HL-60/S4 treated with phorbol 12-myristate 13-acetate at 8.2 ng/mL for 4 days and 3 days (cell line): ENCODE results near the gene BCL2.

Experiments
- in situ Hi-C: fragments of 300-500 bp; cut with MboI; formaldehyde crosslinking; loops from 2 replicates; pipeline ENCODE4 v1.15.0; 2022; ENCODE audit warnings: low sequenced_read_pairs

The BCL2 gene

GRCh38 chr18:63162271-63163014 lies 157.1 kb downstream of the BCL2 start:
- in situ Hi-C loops, result no loop called here

GRCh38 chr18:63161761-63162195 lies 157.8 kb downstream of the BCL2 start:
- in situ Hi-C loops, result no loop called here

DNA sequence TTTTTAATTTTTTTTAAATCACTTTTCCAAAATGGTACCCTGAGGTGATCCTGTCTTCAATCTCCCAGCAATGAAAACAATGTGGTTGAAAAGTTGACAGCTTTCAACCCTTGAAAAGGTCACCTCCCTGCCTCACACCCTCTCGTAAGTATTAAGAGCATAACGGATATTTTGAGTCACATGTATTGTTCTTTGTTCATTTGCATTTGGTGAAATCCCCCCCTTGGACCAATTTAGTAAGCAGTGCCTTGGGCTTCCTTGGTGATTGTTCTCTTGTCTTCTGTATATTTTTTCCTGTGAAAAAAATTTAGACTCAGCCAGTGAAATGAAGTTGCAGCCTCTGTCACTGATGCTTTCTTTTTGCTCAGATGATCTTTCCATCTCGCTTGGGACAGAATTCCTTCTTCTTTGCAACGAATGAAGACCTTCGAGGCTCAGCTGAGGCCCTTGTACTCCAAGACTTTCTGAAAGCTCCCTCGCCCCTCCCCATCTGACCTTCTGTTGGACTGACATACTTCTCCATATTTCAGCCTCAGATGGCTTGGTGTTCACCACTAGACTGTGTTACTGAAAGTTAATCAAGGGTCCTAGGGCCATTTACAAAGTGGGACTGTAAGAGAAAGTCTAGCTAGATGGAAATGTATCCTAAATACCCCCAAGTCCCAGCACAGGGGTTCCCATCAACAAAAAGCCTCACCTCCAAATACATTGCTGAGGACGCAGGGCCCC lies 158.4 kb downstream of the BCL2 start:
- in situ Hi-C loops, result no loop called here

DNA sequence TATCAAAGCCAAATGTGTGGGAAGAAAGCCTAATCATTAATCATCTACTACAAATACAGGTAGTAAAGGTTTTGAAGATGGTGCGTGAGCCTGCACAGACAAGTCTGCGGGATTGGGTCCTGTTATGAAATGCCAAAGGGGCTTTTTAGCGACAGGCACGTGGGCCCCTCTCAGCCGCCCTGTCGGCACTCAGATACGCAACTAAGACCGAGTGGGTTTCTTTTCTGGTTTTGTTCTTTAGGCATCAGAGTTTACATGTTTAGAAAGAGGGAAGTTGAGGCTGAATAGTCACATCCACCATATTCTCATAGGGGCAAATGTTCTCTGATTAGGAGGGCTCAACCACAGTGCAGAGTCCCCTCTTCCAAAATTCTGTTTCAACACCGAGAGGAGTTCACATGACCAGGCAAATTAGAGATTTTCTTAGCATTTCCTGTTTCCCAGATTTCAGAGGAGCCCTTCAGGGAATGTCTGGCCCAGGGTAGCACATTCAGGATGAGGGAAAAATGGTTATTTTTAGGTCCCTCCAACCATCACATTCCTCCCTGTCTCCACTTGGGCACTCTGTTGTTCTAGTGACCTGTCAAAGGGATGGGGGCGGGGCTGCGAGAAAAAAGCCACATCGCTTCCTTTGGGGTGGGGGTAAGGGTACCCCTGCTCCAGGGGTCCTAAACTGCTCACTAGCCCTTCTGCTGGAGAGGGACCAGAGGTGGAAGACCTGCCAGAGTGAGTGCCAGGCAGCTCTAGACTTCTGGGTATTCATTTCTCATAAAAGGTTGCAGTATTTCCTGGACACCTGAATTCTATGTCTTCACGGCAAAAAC lies 159.2 kb downstream of the BCL2 start:
- in situ Hi-C loops, result no loop called here

- in situ Hi-C loops, result no loop called here
These were observed 160.0 kb downstream of the BCL2 start for GRCh38 chr18:63159590-63159989.

- in situ Hi-C loops, result no loop called here
These were observed 160.8 kb downstream of the BCL2 start for GRCh38 chr18:63158676-63159291.

DNA sequence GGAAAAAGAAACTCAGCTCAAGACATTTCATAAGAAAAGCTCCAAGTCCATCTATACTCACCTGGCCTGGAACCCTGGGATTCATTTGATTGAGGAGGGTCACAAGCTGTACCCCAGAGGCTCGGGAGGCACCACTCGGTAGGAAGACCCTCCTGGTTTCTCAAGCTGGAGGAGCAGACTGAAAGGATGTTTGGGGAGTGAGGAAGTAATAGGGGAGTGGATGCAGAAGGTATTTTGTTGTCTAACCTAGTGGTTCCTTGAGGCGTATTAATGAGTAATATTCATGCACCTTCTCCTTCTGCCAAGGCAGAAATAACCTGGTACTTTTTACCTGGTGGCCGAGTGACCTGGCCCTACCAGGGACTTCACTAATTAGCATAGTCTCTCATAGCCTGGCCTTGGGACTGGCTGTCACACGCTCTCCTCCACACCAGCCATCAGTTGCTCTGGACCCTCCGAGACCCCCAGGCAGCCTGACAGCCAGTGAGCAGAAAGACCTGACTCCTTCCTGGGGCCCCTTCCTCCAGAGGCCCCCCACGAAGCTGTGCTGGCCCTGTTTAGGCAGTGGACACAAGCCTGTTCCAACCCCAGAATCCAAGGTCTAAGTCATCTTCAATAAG lies 161.4 kb downstream of the BCL2 start:
- in situ Hi-C loops, result no loop called here

DNA sequence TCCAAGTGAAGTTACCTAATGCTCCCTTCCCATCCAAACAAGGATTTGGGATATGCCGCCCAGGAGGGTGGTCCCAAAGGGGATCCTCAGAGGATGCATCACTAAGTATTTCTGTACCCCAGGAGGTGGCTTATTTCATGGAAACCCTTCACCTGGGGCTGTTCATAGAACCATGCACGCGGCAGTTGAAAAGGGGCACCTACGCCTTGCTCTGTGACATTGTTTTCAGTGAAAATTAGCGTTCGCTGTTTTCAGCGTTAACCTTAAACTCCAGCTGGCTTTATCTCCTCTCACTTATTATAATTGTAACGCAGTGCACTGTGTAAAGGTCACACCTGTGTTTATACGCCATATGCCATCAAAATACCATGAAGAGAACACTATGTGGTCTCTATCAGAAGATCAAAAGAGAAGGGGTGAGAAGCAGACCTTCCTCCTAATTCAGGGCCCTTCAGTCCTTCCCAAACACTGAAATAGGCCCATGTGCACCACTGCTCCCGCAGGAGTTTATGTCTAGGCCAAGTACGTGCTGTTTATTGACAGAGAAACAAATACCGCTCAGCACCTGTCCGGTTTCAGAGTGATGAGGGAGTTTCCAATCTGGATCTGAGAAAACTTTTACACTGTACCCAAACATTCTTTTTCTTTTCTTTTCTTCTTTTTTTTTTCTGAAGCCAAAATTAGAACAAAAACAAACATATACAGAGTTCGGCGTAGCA lies 162.1 kb downstream of the BCL2 start:
- in situ Hi-C loops, result no loop called here

- in situ Hi-C loops, result no loop called here
These were observed 163.4 kb downstream of the BCL2 start for GRCh38 chr18:63155910-63156773.

DNA sequence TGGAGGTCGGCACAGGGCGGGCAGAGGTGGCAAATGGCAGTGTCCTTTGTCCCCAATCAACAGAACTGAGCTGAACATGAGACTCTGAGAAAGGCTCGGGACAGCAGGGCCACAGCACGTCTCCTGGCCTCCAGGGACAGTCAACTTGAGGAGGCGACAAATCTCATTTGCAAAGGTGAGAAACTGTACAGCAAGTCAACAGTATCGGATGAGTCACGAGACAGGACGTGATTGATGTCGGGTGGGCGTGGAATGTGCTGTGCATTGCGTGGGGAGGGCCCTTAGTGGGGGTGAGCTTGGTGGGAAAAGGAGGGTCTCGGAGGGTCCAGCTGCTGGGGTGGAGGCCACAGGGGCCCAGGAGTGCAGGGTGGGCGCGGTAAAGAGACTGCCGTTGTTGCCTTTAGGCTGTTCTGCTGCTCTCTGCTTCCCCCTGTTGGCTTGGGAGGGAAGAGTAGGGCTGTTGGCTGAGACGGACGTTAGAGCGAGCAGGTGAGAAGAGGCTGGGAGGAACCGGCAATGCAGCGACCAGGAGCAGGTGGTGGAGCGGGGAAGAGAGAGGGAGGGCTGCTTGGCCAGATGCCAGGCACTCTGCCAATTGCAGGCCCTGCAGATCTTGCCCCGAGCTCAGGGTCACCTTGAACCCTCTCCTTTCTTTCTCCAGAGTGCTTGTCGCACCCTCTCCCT lies 164.3 kb downstream of the BCL2 start:
- in situ Hi-C loops, result no loop called here

- in situ Hi-C loops, result no loop called here
These were observed 165.0 kb downstream of the BCL2 start for GRCh38 chr18:63154350-63155152.

DNA sequence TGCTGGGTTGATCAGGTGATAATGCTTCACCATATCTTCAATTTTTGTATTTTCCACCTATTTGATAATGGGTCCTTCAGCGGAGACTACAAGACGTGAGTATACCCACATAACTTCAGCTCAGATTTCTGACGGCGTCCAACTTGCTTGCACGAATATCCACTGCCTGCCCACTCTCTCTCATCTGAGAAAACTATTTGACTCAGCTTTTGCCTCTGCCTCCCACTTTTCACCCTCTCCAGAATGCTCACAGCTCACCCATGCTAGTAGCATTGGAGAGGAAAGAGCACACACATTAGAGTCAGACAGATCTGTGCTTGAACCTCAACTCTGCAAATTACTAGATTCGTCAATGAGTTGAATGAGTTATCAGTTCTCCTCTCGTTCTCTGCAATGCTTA lies 166.8 kb downstream of the BCL2 start:
- in situ Hi-C loops, result no loop called here

GRCh38 chr18:63152096-63152495 lies 167.5 kb downstream of the BCL2 start:
- in situ Hi-C loops, result no loop called here

DNA sequence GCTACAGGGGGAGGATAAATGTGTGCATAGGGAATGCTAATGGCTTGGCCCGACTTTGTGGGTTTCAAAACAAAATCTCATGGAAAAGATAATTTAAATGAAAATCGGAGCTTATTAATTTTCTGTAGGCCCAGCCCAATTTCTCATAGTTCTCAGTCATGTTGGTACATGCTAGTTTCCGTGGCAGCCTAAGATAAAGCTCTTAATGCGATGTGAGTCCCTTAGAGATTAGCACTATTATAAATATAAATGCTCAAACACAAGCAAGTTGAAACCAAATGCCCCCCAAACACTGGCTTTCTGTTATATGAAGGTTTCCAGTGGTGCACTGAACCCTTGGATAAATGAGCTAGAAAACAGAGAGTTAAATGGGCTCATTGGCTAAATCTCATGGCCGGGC lies 168.0 kb downstream of the BCL2 start:
- in situ Hi-C loops, result no loop called here

- in situ Hi-C loops, result no loop called here
These were observed 168.6 kb downstream of the BCL2 start for GRCh38 chr18:63150942-63151421.

DNA sequence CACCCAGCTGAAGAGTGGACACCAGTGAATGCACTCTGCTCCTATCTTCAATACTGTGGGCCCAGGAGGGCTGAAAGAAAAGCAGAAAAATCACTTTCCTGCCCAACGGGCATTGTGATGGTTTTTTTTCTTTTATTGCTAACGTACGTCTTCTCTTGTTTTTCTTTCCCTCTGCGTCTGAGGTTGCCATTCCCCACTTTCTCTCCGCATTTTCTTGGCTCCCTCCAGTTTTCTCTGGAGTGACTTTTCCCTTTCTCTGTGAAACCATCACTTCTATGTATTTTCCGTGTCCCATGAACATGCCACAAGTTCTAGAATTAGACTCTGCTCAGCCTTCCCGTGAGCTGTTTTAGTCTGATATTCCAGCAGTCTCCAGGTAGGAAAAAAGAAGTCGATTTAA lies 169.2 kb downstream of the BCL2 start:
- in situ Hi-C loops, result no loop called here

- in situ Hi-C loops, result no loop called here
These were observed 170.3 kb downstream of the BCL2 start for GRCh38 chr18:63149302-63149587.
